PC-3 (cell line): ENCODE data around the gene PIGQ. TPM values are rescaled to one million over a fixed set of nuclear protein-coding genes. Genes with fewer than 3 reads are reported as not detected.

ENCODE experiments used
- ATAC-seq: fragments of 200-7000 bp; cut with Tn5 transposase; 2 replicates; pipeline ENCODE4 v1.9.1; 2020; ENCODE audit warnings: mild to moderate bottlenecking, moderate library complexity
- BruUV-seq: library from RNA; stranded (reverse); fragments of 400-500 nt; replicated peaks from 2 replicates; lab custom pipeline; 2021; lab: Mats Ljungman, UMichigan
- CTCF ChIA-PET: fragments of 300-600 bp; sonication (Branson Sonifier 250); formaldehyde crosslinking; loops from one replicate; lab custom pipeline; 2022; ENCODE audit warnings: antibody characterized with exemption; lab: Charles Lee
- POLR2A ChIA-PET: fragments of 300-600 bp; sonication (Branson Sonifier 250); formaldehyde crosslinking; loops from one replicate; lab custom pipeline; 2022; ENCODE audit warnings: antibody characterized with exemption; ENCODE audit not compliant: unreplicated experiment; lab: Charles Lee
- DNase-seq: peaks from one replicate; pipeline ENCODE4 v3.0.0-alpha.2; 2015
- H2AFZ ChIP-seq: fragments of 300-600 bp; sonication (generic); 2 replicates; pipeline ENCODE4 v1.6.0; 2016; ENCODE audit warnings: antibody characterized with exemption, low read length
- H3F3A ChIP-seq: fragments of 300-600 bp; sonication (generic); one replicate; pipeline ENCODE4 v1.6.0; 2017; ENCODE audit warnings: antibody characterized with exemption, low read length, control low read depth, mild to moderate bottlenecking; ENCODE audit not compliant: unreplicated experiment
- H3K27ac ChIP-seq: fragments of 300-600 bp; sonication (generic); 2 replicates; pipeline ENCODE4 v1.5.1; 2016; ENCODE audit warnings: mild to moderate bottlenecking, low read length
- H3K27me3 ChIP-seq: fragments of 300-600 bp; sonication (generic); 2 replicates; pipeline ENCODE4 v1.6.1; 2016; ENCODE audit warnings: low read length, mixed read lengths
- H3K36me3 ChIP-seq: fragments of 300-600 bp; sonication (generic); 2 replicates; pipeline ENCODE4 v1.6.1; 2016; ENCODE audit warnings: low read depth, mixed run types, low read length, mixed read lengths
- H3K4me1 ChIP-seq: fragments of 300-600 bp; sonication (generic); 2 replicates; pipeline ENCODE4 v1.5.1; 2016; ENCODE audit warnings: low read length; ENCODE audit not compliant: insufficient read depth
- H3K4me2 ChIP-seq: fragments of 300-600 bp; sonication (generic); 2 replicates; pipeline ENCODE4 v1.6.0; 2016; ENCODE audit warnings: low read length
- H3K4me3 ChIP-seq: fragments of 300-600 bp; sonication (generic); 2 replicates; pipeline ENCODE4 v1.5.1; 2016; ENCODE audit warnings: mild to moderate bottlenecking, low read length, mixed read lengths
- H3K79me2 ChIP-seq: fragments of 300-600 bp; sonication (generic); 2 replicates; pipeline ENCODE4 v1.6.1; 2017; ENCODE audit warnings: low read length, mixed read lengths
- H3K9ac ChIP-seq: fragments of 300-600 bp; sonication (generic); 2 replicates; pipeline ENCODE4 v1.6.0; 2016; ENCODE audit warnings: mild to moderate bottlenecking, low read length
- H3K9me2 ChIP-seq: fragments of 300-600 bp; sonication (generic); replicated peaks from 2 replicates; pipeline ENCODE4 v1.6.1; 2016; ENCODE audit warnings: mixed run types, low read length, mixed read lengths
- H3K9me3 ChIP-seq: fragments of 300-600 bp; sonication (generic); 2 replicates; pipeline ENCODE4 v1.6.1; 2016; ENCODE audit warnings: low read length, mixed read lengths
- H4K20me1 ChIP-seq: fragments of 300-600 bp; sonication (generic); 2 replicates; pipeline ENCODE4 v1.6.1; 2016; ENCODE audit warnings: low read length, mixed read lengths
- EZH2 ChIP-seq: fragments of 300-600 bp; sonication (generic); IDR thresholded peaks from one replicate; pipeline ENCODE4 v1.6.1; 2017; ENCODE audit warnings: antibody characterized with exemption, mild to moderate bottlenecking, low read length; ENCODE audit not compliant: unreplicated experiment
- EZH2phosphoT487 ChIP-seq: fragments of 300-600 bp; sonication (generic); IDR thresholded peaks from 2 replicates; pipeline ENCODE4 v1.6.1; 2018; ENCODE audit warnings: mild to moderate bottlenecking, antibody characterized with exemption, low read length, borderline replicate concordance
- intact Hi-C: fragments of 100-400 bp; cut with micrococcal nuclease; formaldehyde crosslinking; loops from 2 replicates; pipeline ENCODE4 v1.9.0; 2023
- total RNA-seq: library from RNA; depleted of rRNA; stranded (reverse); fragments of >200 nt; gene quantifications from 2 replicates; pipeline ENCODE4 v1.2.3, GENCODE V29; 2014
- TF ChIP-seq, protein P1 (sequence below): fragments of 300-600 bp; sonication (generic); conservative IDR thresholded peaks from 2 replicates; pipeline ENCODE4 v1.5.1; 2017; ENCODE audit warnings: antibody characterized with exemption, low read depth, mild to moderate bottlenecking, low read length

Gene PIGQ
- total RNA-seq, 1 experiment from 2014 or later = 36.0 TPM

DNA sequence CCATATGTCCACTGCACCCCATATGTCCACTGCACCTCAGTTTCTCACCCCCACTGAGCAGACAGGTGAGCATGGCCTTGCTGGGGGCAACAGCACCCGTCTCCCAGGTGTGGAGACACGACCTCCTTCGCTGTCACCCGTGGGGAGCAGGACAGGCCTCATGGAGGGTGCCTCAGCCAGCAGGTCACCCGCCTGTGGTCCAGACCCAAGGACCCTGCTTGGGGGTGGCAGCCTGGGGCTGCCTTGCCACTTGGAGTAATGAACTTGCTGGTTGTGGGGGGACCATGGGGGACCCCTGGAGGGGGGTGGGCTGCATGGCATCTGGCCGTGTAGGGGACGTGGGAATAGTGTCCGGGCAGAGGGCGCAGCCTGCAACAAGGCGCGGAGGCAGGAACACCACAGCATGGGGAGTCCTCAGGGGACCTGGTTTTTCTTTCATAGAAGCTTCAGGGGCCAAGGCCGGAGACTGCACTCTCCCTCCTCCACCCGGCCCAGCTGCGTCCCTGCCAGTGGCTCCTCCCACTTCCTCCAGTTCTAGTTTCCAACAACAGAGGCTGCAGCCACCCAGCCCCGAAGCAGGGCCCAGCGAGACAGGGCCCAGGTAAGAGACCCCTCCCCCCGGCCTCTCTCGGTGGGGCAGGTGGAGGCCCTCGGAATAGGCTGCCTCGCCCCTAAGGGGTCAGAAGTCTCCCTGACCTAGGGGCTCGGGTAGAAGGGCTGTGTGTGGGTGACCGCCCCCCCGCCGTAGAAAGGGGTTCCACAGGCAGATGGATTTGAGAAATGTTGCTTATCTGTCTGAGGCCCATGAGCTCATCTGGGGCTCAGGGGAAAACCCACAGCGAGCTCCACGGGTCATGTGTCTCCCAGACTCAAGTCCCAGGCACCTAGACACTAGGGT is 3.0 kb upstream of the PIGQ start, which contains the start of gene NHLRC4:
Gene NHLRC4, plus strand, starts transcription at position 531 of the 898 bp plus-strand sequence. CDS start 1,043 bp downstream, outside the sequence.
- Histone ChIP-seq H3K9me3 (no peaks in the 10 kb centered on the region), H3K4me1 (peaks cover 6% of the 10 kb centered on the region; the same call in 1 of the 2 replicates), H3K79me2 (peaks cover 12% of the 10 kb centered on the region), H3K9me2 (no peaks in the 10 kb centered on the region), H3K4me3 (no peak within 1 kb of the TSS), H3K4me2 (no peak within 1 kb of the TSS), H4K20me1 (no peaks in the 10 kb centered on the region), H3K27me3 (no peaks in the 10 kb centered on the region), H2AFZ (no peak within 1 kb of the TSS), H3F3A (no peaks in the 10 kb centered on the region), H3K36me3 (no peaks in the 10 kb centered on the region), H3K9ac (no peak within 1 kb of the TSS), H3K27ac (no peak within 1 kb of the TSS)
- no peak for DNase-seq
- BruUV-seq = no TSS peak
- ChIA-PET POLR2A (no interaction called here), CTCF (no interaction called here)
- TF ChIP-seq, protein P1, sequence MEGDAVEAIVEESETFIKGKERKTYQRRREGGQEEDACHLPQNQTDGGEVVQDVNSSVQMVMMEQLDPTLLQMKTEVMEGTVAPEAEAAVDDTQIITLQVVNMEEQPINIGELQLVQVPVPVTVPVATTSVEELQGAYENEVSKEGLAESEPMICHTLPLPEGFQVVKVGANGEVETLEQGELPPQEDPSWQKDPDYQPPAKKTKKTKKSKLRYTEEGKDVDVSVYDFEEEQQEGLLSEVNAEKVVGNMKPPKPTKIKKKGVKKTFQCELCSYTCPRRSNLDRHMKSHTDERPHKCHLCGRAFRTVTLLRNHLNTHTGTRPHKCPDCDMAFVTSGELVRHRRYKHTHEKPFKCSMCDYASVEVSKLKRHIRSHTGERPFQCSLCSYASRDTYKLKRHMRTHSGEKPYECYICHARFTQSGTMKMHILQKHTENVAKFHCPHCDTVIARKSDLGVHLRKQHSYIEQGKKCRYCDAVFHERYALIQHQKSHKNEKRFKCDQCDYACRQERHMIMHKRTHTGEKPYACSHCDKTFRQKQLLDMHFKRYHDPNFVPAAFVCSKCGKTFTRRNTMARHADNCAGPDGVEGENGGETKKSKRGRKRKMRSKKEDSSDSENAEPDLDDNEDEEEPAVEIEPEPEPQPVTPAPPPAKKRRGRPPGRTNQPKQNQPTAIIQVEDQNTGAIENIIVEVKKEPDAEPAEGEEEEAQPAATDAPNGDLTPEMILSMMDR = no peak
- no peak for TF ChIP-seq EZH2
- no peak for TF ChIP-seq EZH2phosphoT487
- intact Hi-C loops = no loop called here
- no peak for ATAC-seq

DNA sequence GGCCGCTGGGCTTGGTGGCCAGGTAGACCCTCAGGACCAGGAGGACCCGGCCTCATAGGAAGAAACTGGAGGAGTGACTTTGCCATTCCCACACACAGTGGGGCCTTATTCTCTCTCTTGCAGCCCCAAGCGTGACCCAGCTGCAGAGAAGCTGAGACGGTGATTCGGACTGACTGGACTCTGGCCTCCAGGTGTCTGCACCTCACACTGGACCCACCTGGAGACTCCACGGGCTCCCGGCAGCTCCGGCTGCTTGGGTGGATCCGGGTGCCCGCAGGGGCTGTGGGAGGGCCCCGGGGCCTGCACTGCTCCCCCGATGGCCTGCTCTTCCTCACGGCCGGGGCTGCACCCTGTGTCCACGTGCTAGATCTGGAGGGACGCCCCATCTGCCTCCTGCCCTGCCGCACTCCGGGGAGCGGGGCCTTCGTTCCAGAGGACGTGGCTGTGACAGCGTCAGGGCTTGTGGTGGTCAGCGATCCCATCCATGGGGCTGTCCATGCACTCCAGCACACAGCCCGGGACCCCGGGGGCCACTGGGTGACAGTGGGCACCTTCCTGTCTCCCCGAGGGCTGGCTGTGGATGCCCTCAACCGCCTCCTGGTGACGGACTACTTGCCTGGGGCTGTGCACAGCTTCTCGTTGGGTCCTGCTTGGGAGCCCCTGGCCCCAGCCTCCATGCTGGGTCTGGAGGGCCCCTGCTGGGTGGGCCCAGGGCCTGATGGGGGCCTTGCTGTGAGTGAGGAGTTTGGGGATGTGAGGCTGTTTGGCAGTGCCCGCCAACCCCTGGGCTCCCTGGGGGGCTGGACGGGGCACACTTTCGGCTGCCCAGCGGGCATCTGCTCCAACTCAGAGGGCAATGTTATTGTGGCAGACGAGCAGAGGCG is 2.2 kb upstream of the PIGQ start:
- no peak overlapping the region for H3K9ac ChIP-seq
- no peak overlapping the region for H3K27ac ChIP-seq
- no peak for ATAC-seq
- intact Hi-C loops = no loop called here
- no peaks in the 10 kb centered on the region for H3F3A ChIP-seq
- POLR2A ChIA-PET = no interaction called here
- no peak for DNase-seq
- no TSS peak for BruUV-seq
- peaks cover 6% of the 10 kb centered on the region; the same call in 1 of the 2 replicates for H3K4me1 ChIP-seq
- H3K27me3 ChIP-seq = no peaks in the 10 kb centered on the region
- H3K4me3 ChIP-seq = no peak overlapping the region
- CTCF ChIA-PET = no interaction called here
- H3K9me2 ChIP-seq = no peaks in the 10 kb centered on the region
- no peaks in the 10 kb centered on the region for H3K9me3 ChIP-seq
- TF ChIP-seq EZH2phosphoT487 (no peak), EZH2 (no peak)
- TF ChIP-seq, protein P1 = no peak
- peaks cover 12% of the 10 kb centered on the region for H3K79me2 ChIP-seq
- H4K20me1 ChIP-seq = no peaks in the 10 kb centered on the region
- H2AFZ ChIP-seq = no peak overlapping the region
- no peak overlapping the region for H3K4me2 ChIP-seq
- H3K36me3 ChIP-seq = no peaks in the 10 kb centered on the region
